H1 (cell line): ENCODE data around the gene SH2B3. TPM values are rescaled to one million over a fixed set of nuclear protein-coding genes. Genes with fewer than 3 reads are reported as not detected.

ENCODE experiments used
- CTCF ChIA-PET: fragments of 300-600 bp; sonication (Branson Sonifier 250); formaldehyde crosslinking; loops from one replicate; lab custom pipeline; 2021; ENCODE audit not compliant: partially characterized antibody; lab: Charles Lee
- POLR2A ChIA-PET: fragments of 300-600 bp; sonication (Branson Sonifier 250); formaldehyde crosslinking; loops from one replicate; lab custom pipeline; 2021; ENCODE audit warnings: inconsistent platforms; ENCODE audit not compliant: partially characterized antibody; lab: Charles Lee
- DNase-seq, 2 experiments: peaks; one replicate each; pipeline versions ENCODE4 v3.0.0 to v3.0.0-alpha.2; 2010 to 2022; ENCODE audit warnings: low spot score in 2 of 2, low read depth in 1 of 2, mixed read lengths in 1 of 2
- FAIRE-seq: peaks from 2 replicates; lab custom pipeline; 2011; peaks lifted over from hg19 to GRCh38; lab: Jason Lieb, UNC
- H2AFZ ChIP-seq: 2 replicates; pipeline ENCODE4 v1.8.1; 2012; ENCODE audit warnings: low read length, inconsistent platforms
- H2AK5ac ChIP-seq: 2 replicates; pipeline ENCODE4 v1.6.1; 2013; ENCODE audit warnings: low read depth, low read length
- H2BK120ac ChIP-seq: replicated peaks from 2 replicates; pipeline ENCODE3; 2013; ENCODE audit warnings: low read depth, low read length, inconsistent platforms
- H2BK12ac ChIP-seq: 2 replicates; pipeline ENCODE4 v1.6.1; 2013; ENCODE audit warnings: low read depth, low read length
- H2BK15ac ChIP-seq: 2 replicates; pipeline ENCODE4 v1.6.1; 2013; ENCODE audit warnings: low read length
- H2BK20ac ChIP-seq: 2 replicates; pipeline ENCODE4 v1.6.1; 2013; ENCODE audit warnings: low read length
- H2BK5ac ChIP-seq: 2 replicates; pipeline ENCODE4 v1.6.1; 2013; ENCODE audit warnings: low read depth, low read length
- H3K14ac ChIP-seq: 2 replicates; pipeline ENCODE4 v1.6.1; 2013; ENCODE audit warnings: inconsistent platforms; ENCODE audit not compliant: insufficient read length
- H3K18ac ChIP-seq: 2 replicates; pipeline ENCODE4 v1.6.1; 2013; ENCODE audit warnings: low read length; ENCODE audit errors: extremely low read depth
- H3K23ac ChIP-seq: 2 replicates; pipeline ENCODE4 v1.6.1; 2013; ENCODE audit warnings: inconsistent platforms; ENCODE audit not compliant: insufficient read length
- H3K23me2 ChIP-seq: 2 replicates; pipeline ENCODE4 v1.6.1; 2013; ENCODE audit warnings: low read depth, low read length
- H3K27ac ChIP-seq: 2 replicates; pipeline ENCODE4 v1.6.1; 2011; ENCODE audit warnings: low read depth, low read length, inconsistent platforms
- H3K27me3 ChIP-seq, 4 experiments: replicated peaks in 1 of 4; 1 replicate in 1 of 4; 2 replicates in 3 of 4; pipeline versions ENCODE4 v1.6.1 to v1.8.1; 2011 to 2013; ENCODE audit warnings: low read length in 3 of 4, mild to moderate bottlenecking in 3 of 4, inconsistent platforms in 2 of 4, mixed read lengths in 2 of 4, moderate library complexity in 1 of 4; ENCODE audit not compliant: control insufficient read depth in 3 of 4, insufficient read depth in 3 of 4; ENCODE audit errors: extremely low read depth in 1 of 4
- H3K36me3 ChIP-seq, 4 experiments: 2 replicates each; pipeline versions ENCODE4 v1.6.1 to v1.8.1; 2011 to 2013; ENCODE audit warnings: mild to moderate bottlenecking in 4 of 4, low read length in 3 of 4, moderate library complexity in 2 of 4, control low read depth in 1 of 4, inconsistent platforms in 1 of 4; ENCODE audit not compliant: insufficient read depth in 4 of 4, control insufficient read depth in 2 of 4
- H3K4ac ChIP-seq: replicated peaks from 2 replicates; pipeline ENCODE3; 2013; ENCODE audit warnings: low read length, low read depth, mixed read lengths, inconsistent platforms; ENCODE audit not compliant: insufficient read length
- H3K4me1 ChIP-seq, 4 experiments: replicated peaks in 1 of 4; 1 replicate in 1 of 4; 2 replicates in 3 of 4; pipeline versions ENCODE4 v1.6.1 to v1.8.1; 2011 to 2013; ENCODE audit warnings: low read length in 3 of 4, inconsistent platforms in 2 of 4, mixed read lengths in 1 of 4; ENCODE audit not compliant: insufficient read depth in 4 of 4, control insufficient read depth in 3 of 4
- H3K4me2 ChIP-seq, 2 experiments: 2 replicates each; pipeline versions ENCODE4 v1.6.1 to v1.8.1; 2011 to 2013; ENCODE audit warnings: low read depth in 2 of 2, low read length in 2 of 2, control low read depth in 1 of 2, inconsistent platforms in 1 of 2, mild to moderate bottlenecking in 1 of 2; ENCODE audit not compliant: insufficient read depth in 1 of 2
- H3K4me3 ChIP-seq, 4 experiments: fragments of 200-600, 300-600 bp in 1 of 4; sonication (generic), shearing (Covaris generic), sonication (Bioruptor Twin) in 1 of 4; 2 replicates each; pipeline versions ENCODE4 v1.5.1 to v1.8.1; 2011 to 2016; ENCODE audit warnings: low read length in 4 of 4, low read depth in 3 of 4, control low read depth in 2 of 4, inconsistent platforms in 2 of 4, mild to moderate bottlenecking in 2 of 4, mixed read lengths in 1 of 4, moderate library complexity in 1 of 4; ENCODE audit not compliant: insufficient read depth in 2 of 4; ENCODE audit errors: extremely low read depth in 1 of 4
- H3K56ac ChIP-seq: replicated peaks from 2 replicates; pipeline ENCODE3; 2013; ENCODE audit warnings: low read depth, mild to moderate bottlenecking, mixed read lengths, low read length, inconsistent platforms; ENCODE audit not compliant: insufficient read length
- H3K79me1 ChIP-seq: 2 replicates; pipeline ENCODE4 v1.6.1; 2013; ENCODE audit warnings: low read depth, low read length, control low read depth
- H3K79me2 ChIP-seq, 2 experiments: 2 replicates each; pipeline versions ENCODE4 v1.6.1 to v1.8.1; 2012 to 2013; ENCODE audit warnings: low read length in 2 of 2, mild to moderate bottlenecking in 2 of 2, inconsistent platforms in 1 of 2; ENCODE audit not compliant: insufficient read depth in 2 of 2, control insufficient read depth in 1 of 2
- H3K9ac ChIP-seq, 4 experiments: replicated peaks in 1 of 4; 1 replicate in 1 of 4; 2 replicates in 3 of 4; pipeline versions ENCODE4 v1.6.1 to v1.8.1; 2011 to 2013; ENCODE audit warnings: low read depth in 3 of 4, low read length in 3 of 4, control low read depth in 2 of 4, mild to moderate bottlenecking in 2 of 4, moderate library complexity in 2 of 4, inconsistent platforms in 1 of 4; ENCODE audit errors: extremely low read depth in 1 of 4
- H3K9me3 ChIP-seq, 2 experiments: 2 replicates each; pipeline versions ENCODE4 v1.6.1 to v1.8.1; 2012 to 2013; ENCODE audit warnings: mild to moderate bottlenecking in 2 of 2, moderate library complexity in 2 of 2, control low read depth in 1 of 2, inconsistent platforms in 1 of 2, low read depth in 1 of 2, low read length in 1 of 2, mixed read lengths in 1 of 2; ENCODE audit not compliant: insufficient read depth in 2 of 2
- H4K20me1 ChIP-seq, 2 experiments: replicated peaks in 1 of 2; 2 replicates each; pipeline versions ENCODE3 to v1.8.1; 2011 to 2013; ENCODE audit warnings: inconsistent platforms in 2 of 2, low read length in 2 of 2, mild to moderate bottlenecking in 1 of 2; ENCODE audit not compliant: insufficient read depth in 2 of 2, control insufficient read depth in 1 of 2
- H4K5ac ChIP-seq: 2 replicates; pipeline ENCODE4 v1.6.1; 2013; ENCODE audit warnings: low read length, low read depth, mixed read lengths, inconsistent platforms; ENCODE audit not compliant: insufficient read length
- H4K8ac ChIP-seq: 2 replicates; pipeline ENCODE4 v1.8.0; 2013; ENCODE audit warnings: mild to moderate bottlenecking, moderate library complexity, low read length, inconsistent platforms; ENCODE audit not compliant: insufficient read depth; ENCODE audit errors: extremely low read depth
- H4K91ac ChIP-seq: replicated peaks from 2 replicates; pipeline ENCODE3; 2013; ENCODE audit warnings: low read length, mixed read lengths, inconsistent platforms; ENCODE audit not compliant: insufficient read length
- ASH2L ChIP-seq: fragments of 200-600, 300-600 bp; sonication (generic); IDR thresholded peaks from one replicate; pipeline ENCODE4 v1.7.1; 2017; ENCODE audit warnings: low read length
- ATF2 ChIP-seq: IDR thresholded peaks from 2 replicates; pipeline ENCODE4 v1.6.1; 2012; ENCODE audit warnings: low read length, inconsistent platforms
- BRCA1 ChIP-seq: IDR thresholded peaks from 2 replicates; pipeline ENCODE4 v1.6.1; 2012; ENCODE audit warnings: low read depth, low read length, improper control_type of control experiment
- E2F6 ChIP-seq: IDR thresholded peaks from 2 replicates; pipeline ENCODE4 v1.6.1; 2012; ENCODE audit warnings: inconsistent platforms
- GTF2F1 ChIP-seq: IDR thresholded peaks from 2 replicates; pipeline ENCODE4 v1.6.1; 2012; ENCODE audit warnings: low read depth, low read length, improper control_type of control experiment, borderline replicate concordance
- HDAC6 ChIP-seq: IDR thresholded peaks from one replicate; pipeline ENCODE4 v1.7.1; 2012; ENCODE audit warnings: low read depth, mild to moderate bottlenecking, inconsistent platforms, low read length, moderate library complexity
- KDM4A ChIP-seq: IDR thresholded peaks from one replicate; pipeline ENCODE4 v1.7.1; 2012; ENCODE audit warnings: low read depth, mild to moderate bottlenecking, moderate library complexity, low read length, inconsistent platforms; ENCODE audit not compliant: severe bottlenecking
- MAFK ChIP-seq: IDR thresholded peaks from 2 replicates; pipeline ENCODE4 v1.6.1; 2012; ENCODE audit warnings: low read depth, mild to moderate bottlenecking, improper control_type of control experiment, low read length
- POU5F1 ChIP-seq: IDR thresholded peaks from 2 replicates; pipeline ENCODE4 v1.6.1; 2011; ENCODE audit warnings: low read depth, mild to moderate bottlenecking, low read length, moderate library complexity
- RNF2 ChIP-seq: fragments of 200-900, 300-1000 bp; sonication (generic); IDR thresholded peaks from 2 replicates; pipeline ENCODE4 v1.7.1; 2016; ENCODE audit warnings: borderline replicate concordance, low read depth, mild to moderate bottlenecking, antibody characterized with exemption, low read length; ENCODE audit not compliant: poor library complexity, severe bottlenecking; ENCODE audit errors: missing control alignments
- WGBS, 2 experiments: shearing (Covaris generic) in 1 of 2; methylation state at CpG; one replicate each; pipeline versions ENCODE4 v1.1.6 to v1.1.7; 2013 to 2015; ENCODE audit warnings: low lambda C conversion rate in 2 of 2, mixed read lengths in 2 of 2, inconsistent platforms in 1 of 2, low coverage in 1 of 2, missing lambda C conversion rate in 1 of 2; ENCODE audit not compliant: insufficient replicate concordance in 2 of 2, insufficient coverage in 1 of 2, insufficient read length in 1 of 2; ENCODE audit errors: extremely low coverage in 1 of 2, missing lambda C conversion rate in 1 of 2; 5-methylcytosine and 5-hydroxymethylcytosine counted together
- polyA plus RNA-seq, 7 experiments: library from polyadenylated mRNA; depleted of rRNA in 3 of 7; stranded (reverse) in 5 of 7; unstranded in 2 of 7; fragments of >200 nt in 5 of 7; fragments of 200-250 nt in 2 of 7; gene quantifications; 1 replicate in 5 of 7; 2 replicates in 1 of 7; 4 replicates in 1 of 7; pipeline versions ENCODE4 v1.2.1 to v1.2.3, GENCODE V29; 2011 to 2013; ENCODE audit warnings: missing spikeins in 2 of 7, mixed read lengths in 2 of 7
- total RNA-seq: library from RNA; stranded (reverse); fragmentation: NEBNext Ultra II Directional; extraction: Animal tissue kit (Norgen Biotek cat#: 25700); gene quantifications from 2 replicates; pipeline ENCODE4 v1.2.1, GENCODE V29; 2021

The SH2B3 gene
- total and polyA plus RNA-seq, 2 of the 8 experiments (the other 6 are each of a cell fraction or from before 2014, with no cell fraction given) = 20.8 to 34.1 TPM

GRCh38 chr12:111436266-111436665, 30.5 kb downstream of the SH2B3 start:
- DNase-seq = no peak
- no peak overlapping the region for H3K9ac ChIP-seq
- peak overlapping the region; percentile 63 for H2BK5ac ChIP-seq
- no peak overlapping the region for H2BK120ac ChIP-seq
- no peak overlapping the region for H4K8ac ChIP-seq
- H4K20me1 ChIP-seq = peaks cover 25 to 27% of the 10 kb centered on the region in 2 experiments
- H3K14ac ChIP-seq = no peak overlapping the region
- H3K36me3 ChIP-seq = no peaks in the 10 kb centered on the region
- H3K56ac ChIP-seq = no peak overlapping the region
- ChIA-PET CTCF (interaction anchor here (2.8 to 31.7 kb wide), 2 partner anchors 11 to 33 kb away, joined by 19 to 838 read pairs; partner anchors contain the start of gene SH2B3), POLR2A (interaction anchor here (1.6 to 3.2 kb wide), 3 partner anchors 8 to 29 kb away, joined by 4 to 26 read pairs (median 12); no protein-coding TSS in a partner anchor)
- no peak for FAIRE-seq
- H3K23ac ChIP-seq = no peak overlapping the region
- no peaks in the 10 kb centered on the region for H3K9me3 ChIP-seq
- no peak overlapping the region for H3K4me2 ChIP-seq
- peaks cover 4 to 39% (median 27%) of the 10 kb centered on the region in 4 experiments for H3K4me1 ChIP-seq
- no peak overlapping the region for H3K18ac ChIP-seq
- 0 out of 2 replicates have a peak overlapping the region, but pooled peaks have one; percentile 77 for H2BK12ac ChIP-seq
- H3K23me2 ChIP-seq = no peaks in the 10 kb centered on the region
- no peak overlapping the region for H2AFZ ChIP-seq
- H3K4ac ChIP-seq = no peak overlapping the region
- peaks cover 3 to 84% of the 10 kb centered on the region in 2 experiments; a peak in 3 of 4 replicates for H3K79me2 ChIP-seq
- no peak overlapping the region for H3K4me3 ChIP-seq
- H3K27ac ChIP-seq = no peak overlapping the region
- H2BK15ac ChIP-seq = peak overlapping the region; percentile 88; the same call in 1 of the 2 replicates
- H4K91ac ChIP-seq = no peak overlapping the region
- WGBS, 2 experiments = 97% methylated on average over 7 of the region's 7 CpGs; no CpG with 5 or more reads in 1 of the 2 experiments
- H3K27me3 ChIP-seq = no peaks in the 10 kb centered on the region
- no peak overlapping the region for H4K5ac ChIP-seq
- no peak overlapping the region for H2AK5ac ChIP-seq
- peaks cover 18% of the 10 kb centered on the region for H3K79me1 ChIP-seq
- H2BK20ac ChIP-seq = no peak overlapping the region
- TF ChIP-seq GTF2F1 (no peak), ASH2L (no peak), KDM4A (no peak), RNF2 (no peak), ATF2 (no peak), HDAC6 (no peak), E2F6 (no peak), POU5F1 (no peak), MAFK (no peak), BRCA1 (no peak)
